GM19438 (cell line): ENCODE data around the gene PPIAL4G.
"Not testable (repeated sequence)": the region's sequence is repeated elsewhere in the genome, so short reads cannot be mapped to it uniquely, and the experiment has no call there.

Source experiments
- ATAC-seq: cut with Tn5 transposase; IDR thresholded peaks from one replicate; pipeline ENCODE4 v1.9.1; 2021; ENCODE audit warnings: low read depth; ENCODE audit not compliant: unreplicated experiment

PPIAL4G gene

GRCh38 chr1:148483029-148483428 lies at the start of gene PPIAL4G:
PPIAL4G (minus strand) TSS chr1:148483302; CDS start chr1:148483252, 50 bp downstream.
- ATAC-seq: not testable (repeated sequence)

- ATAC-seq: not testable (repeated sequence)
These were observed 49.1 kb upstream of the PPIAL4G start for GRCh38 chr1:148532158-148532557.

DNA sequence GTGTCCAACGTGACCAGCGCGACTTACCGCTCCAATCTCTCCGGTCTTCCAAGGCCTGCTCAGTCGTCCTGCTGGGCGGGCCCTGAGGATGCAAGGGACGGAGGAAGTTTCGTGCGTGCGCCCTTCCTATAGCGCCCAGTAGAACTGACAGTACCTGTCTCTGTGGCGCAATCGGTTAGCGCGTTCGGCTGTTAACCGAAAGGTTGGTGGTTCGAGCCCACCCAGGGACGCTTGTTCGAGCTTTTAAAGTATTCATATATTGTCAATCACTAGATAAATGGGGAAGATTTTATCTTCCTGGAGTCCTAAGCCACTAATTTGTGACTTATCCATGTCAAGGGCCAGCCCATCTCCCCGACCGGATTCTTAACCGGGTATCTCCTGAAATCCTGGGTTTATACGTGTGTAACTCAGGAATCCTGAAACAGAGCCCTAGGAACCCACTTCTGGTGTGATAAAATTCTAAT lies 46.0 kb upstream of the PPIAL4G start:
- ATAC-seq: not testable (repeated sequence)

DNA sequence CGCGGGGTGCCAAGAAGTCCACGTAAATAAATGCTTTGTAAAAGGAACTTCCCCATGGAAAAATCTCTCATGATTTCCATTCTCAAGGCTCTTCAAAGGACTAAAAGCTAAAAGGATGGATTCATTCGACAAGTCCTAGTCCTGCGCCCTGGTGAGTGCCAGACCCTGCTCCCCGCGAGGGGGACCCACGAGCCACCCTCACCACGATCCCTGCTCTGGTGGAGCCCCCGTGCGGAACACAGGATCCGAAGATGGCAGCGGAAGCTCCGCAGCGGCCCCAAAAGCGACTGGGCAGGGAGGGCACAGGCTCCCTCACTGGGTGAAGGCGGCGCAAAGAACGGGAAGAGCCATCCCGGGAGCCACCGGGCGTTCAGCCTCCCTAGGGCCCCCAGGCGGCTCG lies 45.5 kb upstream of the PPIAL4G start:
- ATAC-seq: not testable (repeated sequence)

GRCh38 chr1:148526587-148526986 lies 43.5 kb upstream of the PPIAL4G start:
- not testable (repeated sequence) for ATAC-seq

GRCh38 chr1:148523205-148524144 lies 40.4 kb upstream of the PPIAL4G start:
- peak; percentile 15 for ATAC-seq

DNA sequence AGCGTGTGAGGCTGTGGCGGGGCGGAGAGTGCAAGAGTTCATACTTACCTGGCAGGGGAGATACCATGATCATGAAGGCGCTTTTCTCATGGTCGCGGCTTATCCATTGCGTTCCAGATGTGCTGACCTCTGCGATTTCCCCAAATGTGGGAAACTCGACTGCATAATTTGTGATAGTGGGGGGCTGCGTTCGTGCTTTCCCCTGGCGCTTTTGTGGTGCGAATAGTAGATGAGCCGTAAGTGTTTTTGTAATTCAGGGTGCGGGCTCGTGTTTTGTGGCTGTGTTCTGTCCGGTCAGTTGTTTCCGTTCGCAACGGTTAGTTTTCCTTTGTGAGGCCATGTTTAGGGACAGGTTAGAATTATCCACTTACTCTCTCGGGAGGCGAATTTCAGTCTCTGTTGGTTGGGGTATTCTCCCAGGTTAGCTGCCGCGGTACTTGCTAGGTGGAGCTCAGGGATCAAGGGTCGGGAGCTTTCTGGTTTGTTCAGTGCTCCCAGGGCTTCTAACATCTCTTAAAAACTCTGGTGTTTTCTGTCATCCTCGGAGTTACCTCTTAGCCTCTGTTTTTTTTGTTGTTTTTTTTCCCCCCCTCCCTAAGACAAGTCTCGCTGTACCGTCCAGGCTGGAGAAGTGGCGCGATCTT lies 39.6 kb upstream of the PPIAL4G start:
- ATAC-seq: peak; percentile 76

DNA sequence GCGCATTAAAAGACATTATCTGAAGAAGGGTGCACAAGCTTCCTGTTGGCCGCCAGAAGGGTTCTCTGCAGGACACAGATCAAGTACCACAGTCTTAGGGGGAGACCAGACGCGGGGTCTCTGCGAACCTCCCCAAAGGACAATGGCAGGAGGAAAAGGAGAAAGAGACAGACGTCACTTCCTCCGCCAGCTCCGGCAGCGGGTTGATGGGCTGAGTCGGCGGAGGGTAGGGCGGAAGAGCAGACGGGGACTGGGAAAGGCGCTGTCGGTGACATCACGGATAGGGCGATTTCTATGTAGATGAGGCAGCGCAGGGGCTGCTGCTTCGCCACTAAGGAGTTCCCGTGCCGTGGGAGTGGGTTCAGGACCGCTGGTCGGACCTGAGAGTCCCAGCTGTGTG lies 39.0 kb upstream of the PPIAL4G start:
- ATAC-seq: peak; percentile 36

- ATAC-seq: not testable (repeated sequence)
These were observed 31.2 kb upstream of the PPIAL4G start for GRCh38 chr1:148514310-148514709.

DNA sequence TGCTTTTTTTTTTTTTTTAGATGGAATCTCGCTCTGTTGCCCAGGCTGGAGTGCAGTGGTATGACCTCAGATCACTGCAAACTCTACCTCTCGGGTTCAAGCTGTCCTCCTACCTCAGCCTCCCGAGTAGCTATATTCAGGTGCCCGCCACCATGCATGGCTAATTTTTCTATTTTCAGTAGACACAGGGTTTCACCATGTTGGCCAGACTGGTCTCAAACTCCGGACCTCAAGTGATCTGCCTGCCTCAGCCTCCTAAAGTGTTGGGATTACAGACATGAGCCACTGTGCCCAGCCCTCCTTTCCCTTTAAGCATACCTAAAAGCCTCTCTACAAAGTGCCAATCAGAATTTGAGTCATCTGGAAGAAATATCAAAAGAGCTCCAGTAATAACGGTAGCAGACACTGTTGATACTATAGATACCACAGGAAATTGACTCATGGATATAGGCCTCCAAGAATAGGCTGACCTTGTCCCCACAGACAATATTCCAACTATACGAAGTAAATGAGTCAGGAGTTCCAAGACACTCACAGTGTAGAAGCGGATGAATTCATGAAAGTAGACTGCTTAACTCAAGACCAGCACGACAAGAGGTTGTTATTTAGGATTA lies 29.6 kb upstream of the PPIAL4G start:
- ATAC-seq: not testable (repeated sequence)

DNA sequence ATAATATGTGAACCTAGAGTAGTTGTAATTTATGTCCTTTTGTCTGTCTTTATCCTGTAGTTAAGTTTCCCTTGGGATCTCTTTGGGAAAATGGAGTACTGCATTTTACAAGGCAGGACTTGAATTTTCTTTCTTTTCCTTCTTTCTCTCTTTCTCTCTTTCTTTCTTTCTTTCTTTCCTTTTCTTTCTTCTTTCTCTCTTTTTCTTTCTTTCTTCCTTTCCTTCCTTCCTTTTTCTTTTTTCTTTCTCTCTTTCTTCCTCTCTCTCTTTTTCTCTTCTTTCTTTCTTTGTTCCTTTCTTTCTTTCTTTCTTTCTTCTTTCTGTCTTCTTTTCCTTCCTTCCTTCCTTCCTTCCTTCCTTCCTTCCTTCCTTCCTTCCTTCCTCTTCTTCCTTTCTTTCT lies 10.8 kb upstream of the PPIAL4G start:
- ATAC-seq: not testable (repeated sequence)

- not testable (repeated sequence) for ATAC-seq
These were observed 2.0 kb downstream of the PPIAL4G start for GRCh38 chr1:148481134-148481533.

GRCh38 chr1:148459694-148460093 lies 23.4 kb downstream of the PPIAL4G start:
- ATAC-seq: not testable (repeated sequence)

GRCh38 chr1:148458901-148459581 lies 24.1 kb downstream of the PPIAL4G start:
- ATAC-seq: not testable (repeated sequence)

DNA sequence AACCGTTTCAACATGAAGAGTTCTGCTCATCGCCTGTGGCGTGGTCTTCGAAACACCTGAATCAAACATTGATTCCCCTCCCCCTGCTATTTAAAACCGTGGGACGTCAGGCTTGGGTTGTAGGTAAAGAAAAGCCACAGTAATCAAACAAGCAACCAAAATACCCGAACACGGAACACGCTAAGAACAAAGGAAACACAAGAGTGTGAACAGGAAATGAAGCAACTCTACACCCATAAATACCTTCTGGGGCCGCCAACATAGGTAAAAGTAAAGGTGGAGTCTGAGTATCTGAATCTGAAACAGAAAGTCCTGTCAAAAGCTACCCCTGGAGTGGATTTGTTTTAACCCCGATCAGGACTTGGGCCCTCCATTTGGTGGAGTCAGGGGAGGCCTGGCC lies 24.7 kb downstream of the PPIAL4G start:
- not testable (repeated sequence) for ATAC-seq

- not testable (repeated sequence) for ATAC-seq
These were observed 30.3 kb downstream of the PPIAL4G start for GRCh38 chr1:148452845-148453244.

GRCh38 chr1:148439654-148440325 lies 43.3 kb downstream of the PPIAL4G start:
- ATAC-seq: not testable (repeated sequence)

DNA sequence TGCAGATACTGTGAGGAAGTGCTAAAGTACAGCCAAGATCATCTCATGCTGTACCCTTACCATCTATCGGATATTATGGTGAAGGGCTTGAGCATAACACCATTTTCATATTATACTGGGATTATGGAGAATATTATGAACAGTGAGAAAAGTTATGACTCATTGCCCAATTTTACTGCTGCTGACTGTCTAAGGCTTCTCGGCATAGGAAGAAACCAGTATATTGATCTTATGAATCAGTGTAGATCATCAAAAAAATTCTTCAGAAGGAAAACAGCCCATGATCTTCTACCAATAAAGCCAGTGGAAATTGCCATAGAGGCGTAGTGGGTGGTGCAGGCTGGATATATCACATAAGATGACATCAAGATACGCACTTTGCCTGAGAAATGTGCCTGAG lies 47.7 kb downstream of the PPIAL4G start:
- no peak for ATAC-seq

DNA sequence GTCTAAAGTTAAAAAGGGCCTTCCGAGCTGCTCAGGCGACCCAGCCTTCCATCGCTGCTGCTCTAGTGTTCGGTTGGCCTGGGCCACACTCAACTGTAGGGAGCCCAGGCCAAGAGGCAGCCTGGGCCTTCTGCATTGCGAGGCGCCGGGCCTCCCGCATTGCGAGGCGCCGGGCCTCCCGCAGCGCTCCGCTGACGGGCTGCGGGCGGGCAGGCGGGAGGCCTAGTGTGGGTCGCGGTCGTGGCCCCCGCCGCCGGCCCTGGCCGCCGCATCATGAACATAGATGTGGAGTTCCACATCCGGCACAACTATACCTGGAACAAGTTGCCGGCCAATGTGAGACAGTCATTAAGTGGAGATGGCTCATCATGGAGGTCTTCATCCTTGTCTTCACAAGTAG lies 48.3 kb downstream of the PPIAL4G start:
- ATAC-seq: no peak

DNA sequence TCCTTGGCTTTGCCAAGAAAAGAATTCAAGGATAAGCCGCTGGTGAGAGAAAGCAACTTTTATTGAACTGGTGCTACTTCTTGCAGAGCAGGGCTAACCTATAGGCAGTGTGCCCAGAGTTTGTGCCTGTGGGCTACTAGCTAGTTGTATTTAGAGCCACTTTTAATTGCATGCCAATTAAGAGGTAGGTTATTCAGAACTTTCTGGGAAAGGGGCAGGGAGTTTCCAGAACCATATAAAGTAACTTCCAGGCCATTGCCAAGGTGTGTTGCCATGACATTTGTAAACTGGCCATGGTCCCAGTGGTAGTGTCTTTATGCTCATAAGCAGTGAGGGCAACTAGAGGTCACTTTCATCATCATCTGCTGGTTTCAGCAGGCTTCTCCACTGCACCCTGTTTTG lies 50.2 kb downstream of the PPIAL4G start:
- not testable (repeated sequence) for ATAC-seq
